Activated CD8-positive, alpha-beta T cell treated with anti-CD3 and anti-CD28 coated beads for 36 hours (primary cell): Measurements from ENCODE around the gene DRAP1. TPM values are rescaled to one million over a fixed set of nuclear protein-coding genes. Genes with fewer than 3 reads are reported as not detected.

Experiments
- ATAC-seq: fragments of 200-7000 bp; cut with Tn5 transposase; one replicate; pipeline ENCODE4 v1.10.0; 2021; ENCODE audit warnings: mild to moderate bottlenecking, moderate library complexity
- CTCF ChIA-PET: fragments of 350-600 bp; sonication (Branson Sonifier 250); formaldehyde crosslinking; loops from one replicate; lab custom pipeline; 2021; ENCODE audit warnings: antibody characterized with exemption; lab: Charles Lee
- POLR2A ChIA-PET: fragments of 350-600 bp; sonication (Branson Sonifier 250); formaldehyde crosslinking; loops from one replicate; lab custom pipeline; 2021; ENCODE audit warnings: antibody characterized with exemption; lab: Charles Lee
- DNase-seq: peaks from one replicate; pipeline ENCODE4 v3.0.0-alpha.2; 2020
- H3K27ac Mint-ChIP-seq: one replicate; pipeline ENCODE4 v1.8.0; 2021; ENCODE audit warnings: mild to moderate bottlenecking, mixed read lengths
- H3K27me3 Mint-ChIP-seq: one replicate; pipeline ENCODE4 v1.8.0; 2021; ENCODE audit warnings: mixed read lengths
- H3K36me3 Mint-ChIP-seq: one replicate; pipeline ENCODE4 v1.8.0; 2021; ENCODE audit warnings: low read depth, mixed read lengths
- H3K4me1 Mint-ChIP-seq: one replicate; pipeline ENCODE4 v1.8.0; 2021; ENCODE audit warnings: low read depth, mixed read lengths
- H3K4me3 Mint-ChIP-seq: one replicate; pipeline ENCODE4 v1.8.0; 2021; ENCODE audit warnings: mild to moderate bottlenecking, moderate library complexity, mixed read lengths
- H3K9me3 Mint-ChIP-seq: one replicate; pipeline ENCODE4 v1.8.0; 2021; ENCODE audit warnings: mixed read lengths
- intact Hi-C: fragments of 100-400 bp; cut with micrococcal nuclease; formaldehyde crosslinking; loops from one replicate; pipeline ENCODE4 v1.10.0; 2022
- total RNA-seq, 2 experiments: library from RNA; stranded (reverse); gene quantifications; one replicate each; pipeline ENCODE4 v1.2.3, GENCODE V29; 2021
- TF ChIP-seq, protein P1 (sequence below): fragments of 200-600 bp; IDR thresholded peaks from one replicate; pipeline ENCODE4 v1.8.0; 2022; ENCODE audit warnings: antibody characterized with exemption, mild to moderate bottlenecking

DRAP1 gene
- total RNA-seq, 2 experiments from 2014 or later = 135 TPM

DNA sequence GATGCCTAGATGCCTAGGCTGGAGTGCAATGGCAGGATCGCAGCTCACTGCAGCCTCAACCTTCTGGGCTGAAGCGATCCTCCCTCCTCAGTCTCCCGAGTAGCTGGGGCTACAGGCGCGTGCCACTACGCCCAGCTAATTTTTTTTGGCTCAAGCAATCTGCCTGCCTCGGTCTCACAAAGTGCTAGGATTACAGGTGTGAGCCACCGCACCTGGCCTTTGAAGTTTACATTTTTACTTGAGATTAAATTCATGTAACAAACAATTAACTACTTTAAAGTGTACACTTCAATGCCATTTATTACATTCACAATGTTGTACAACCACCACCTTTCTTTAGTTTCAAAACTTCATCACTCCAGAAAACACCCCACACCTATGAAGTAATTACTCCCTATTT lies 15.5 kb upstream of the DRAP1 start:
- ATAC-seq (no peak), DNase-seq (no peak)
- Mint-ChIP-seq H3K27ac (no peak overlapping the region), H3K4me3 (no peak overlapping the region), H3K9me3 (no peaks in the 10 kb centered on the region), H3K27me3 (peaks cover 5% of the 10 kb centered on the region), H3K4me1 (peaks cover 11% of the 10 kb centered on the region), H3K36me3 (peaks cover 3% of the 10 kb centered on the region)
- CTCF ChIA-PET = interaction anchor here (4.2 kb wide), 1 partner anchor 15 kb away, joined by 71 read pairs; the partner anchor contains the start of genes CCDC85B and FIBP
- intact Hi-C loops = no loop called here
- POLR2A ChIA-PET = interaction anchor here (28.1 kb wide), 1 partner anchor 44 kb away, joined by 560 read pairs; the partner anchor contains the start of genes CFL1, EFEMP2 and MUS81
- TF ChIP-seq, protein P1, sequence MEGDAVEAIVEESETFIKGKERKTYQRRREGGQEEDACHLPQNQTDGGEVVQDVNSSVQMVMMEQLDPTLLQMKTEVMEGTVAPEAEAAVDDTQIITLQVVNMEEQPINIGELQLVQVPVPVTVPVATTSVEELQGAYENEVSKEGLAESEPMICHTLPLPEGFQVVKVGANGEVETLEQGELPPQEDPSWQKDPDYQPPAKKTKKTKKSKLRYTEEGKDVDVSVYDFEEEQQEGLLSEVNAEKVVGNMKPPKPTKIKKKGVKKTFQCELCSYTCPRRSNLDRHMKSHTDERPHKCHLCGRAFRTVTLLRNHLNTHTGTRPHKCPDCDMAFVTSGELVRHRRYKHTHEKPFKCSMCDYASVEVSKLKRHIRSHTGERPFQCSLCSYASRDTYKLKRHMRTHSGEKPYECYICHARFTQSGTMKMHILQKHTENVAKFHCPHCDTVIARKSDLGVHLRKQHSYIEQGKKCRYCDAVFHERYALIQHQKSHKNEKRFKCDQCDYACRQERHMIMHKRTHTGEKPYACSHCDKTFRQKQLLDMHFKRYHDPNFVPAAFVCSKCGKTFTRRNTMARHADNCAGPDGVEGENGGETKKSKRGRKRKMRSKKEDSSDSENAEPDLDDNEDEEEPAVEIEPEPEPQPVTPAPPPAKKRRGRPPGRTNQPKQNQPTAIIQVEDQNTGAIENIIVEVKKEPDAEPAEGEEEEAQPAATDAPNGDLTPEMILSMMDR = no peak

DNA sequence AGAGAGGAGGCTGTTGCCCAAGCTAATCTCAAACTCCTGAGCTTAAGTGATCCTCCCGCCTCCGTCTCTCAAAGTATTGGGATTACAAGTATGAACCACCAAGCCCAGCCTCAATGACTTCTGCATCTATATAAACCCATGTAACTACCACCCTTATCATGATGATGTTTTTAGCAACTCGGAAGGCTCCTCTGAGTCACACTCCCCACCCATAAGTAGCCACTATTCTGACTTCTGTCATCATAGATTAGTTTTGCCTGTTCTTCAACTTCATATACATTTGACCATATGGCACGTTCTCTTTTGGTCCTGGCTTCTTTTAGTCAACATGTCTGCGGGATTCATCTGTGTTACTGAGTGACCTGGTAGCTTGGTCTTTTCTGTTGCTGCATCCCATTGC lies 12.6 kb upstream of the DRAP1 start:
- no peaks in the 10 kb centered on the region for H3K36me3 Mint-ChIP-seq
- no peak for ATAC-seq
- TF ChIP-seq, protein P1 = no peak
- ChIA-PET CTCF (interaction anchor here (1.2 to 2.0 kb wide), 4 partner anchors 13 to 116 kb away, joined by 3 to 5 read pairs (median 4); no protein-coding TSS in a partner anchor), POLR2A (interaction anchor here (0.8 to 1.9 kb wide), 4 partner anchors 11 to 126 kb away, joined by 3 to 5 read pairs (median 4); partner anchors contain the start of gene AP5B1)
- DNase-seq = no peak
- H3K27ac Mint-ChIP-seq = no peak overlapping the region
- H3K4me1 Mint-ChIP-seq = peaks cover 11% of the 10 kb centered on the region
- H3K9me3 Mint-ChIP-seq = no peaks in the 10 kb centered on the region
- intact Hi-C loops = no loop called here
- peaks cover 9% of the 10 kb centered on the region for H3K27me3 Mint-ChIP-seq
- H3K4me3 Mint-ChIP-seq = no peak overlapping the region

DNA sequence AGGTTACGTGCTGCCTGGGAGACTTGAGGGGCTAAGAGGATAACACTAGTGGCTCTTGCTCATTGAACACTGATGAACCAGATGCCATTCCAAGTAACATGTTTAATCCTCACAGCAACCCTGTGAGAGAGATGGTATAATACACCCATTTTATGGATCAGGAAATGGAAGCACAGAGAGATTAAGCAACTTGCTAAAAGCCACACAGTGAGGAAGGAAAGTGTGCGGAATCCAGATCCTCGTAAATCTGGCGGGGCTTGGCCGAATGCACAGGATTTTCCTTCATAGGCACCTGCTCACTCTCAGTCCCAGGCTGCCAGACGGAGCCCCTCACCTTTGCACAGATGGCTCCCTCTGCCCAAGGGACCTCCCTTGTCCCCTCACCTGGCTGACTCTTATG lies 11.3 kb upstream of the DRAP1 start:
- ChIA-PET POLR2A (interaction anchor here (1.0 to 2.5 kb wide), 3 partner anchors 10 to 62 kb away, joined by 4 to 11 read pairs (median 11); partner anchors contain the start of genes C11orf68 and CCDC85B), CTCF (interaction anchor here (2.0 kb wide), 1 partner anchor 14 kb away, joined by 5 read pairs; no protein-coding TSS in a partner anchor)
- no peaks in the 10 kb centered on the region for H3K36me3 Mint-ChIP-seq
- H3K27ac Mint-ChIP-seq = no peak overlapping the region
- H3K4me3 Mint-ChIP-seq = no peak overlapping the region
- H3K27me3 Mint-ChIP-seq = peaks cover 6% of the 10 kb centered on the region
- H3K4me1 Mint-ChIP-seq = peaks cover 7% of the 10 kb centered on the region
- DNase-seq = no peak
- H3K9me3 Mint-ChIP-seq = no peaks in the 10 kb centered on the region
- intact Hi-C loops = no loop called here
- TF ChIP-seq, protein P1 = no peak
- no peak for ATAC-seq

DNA sequence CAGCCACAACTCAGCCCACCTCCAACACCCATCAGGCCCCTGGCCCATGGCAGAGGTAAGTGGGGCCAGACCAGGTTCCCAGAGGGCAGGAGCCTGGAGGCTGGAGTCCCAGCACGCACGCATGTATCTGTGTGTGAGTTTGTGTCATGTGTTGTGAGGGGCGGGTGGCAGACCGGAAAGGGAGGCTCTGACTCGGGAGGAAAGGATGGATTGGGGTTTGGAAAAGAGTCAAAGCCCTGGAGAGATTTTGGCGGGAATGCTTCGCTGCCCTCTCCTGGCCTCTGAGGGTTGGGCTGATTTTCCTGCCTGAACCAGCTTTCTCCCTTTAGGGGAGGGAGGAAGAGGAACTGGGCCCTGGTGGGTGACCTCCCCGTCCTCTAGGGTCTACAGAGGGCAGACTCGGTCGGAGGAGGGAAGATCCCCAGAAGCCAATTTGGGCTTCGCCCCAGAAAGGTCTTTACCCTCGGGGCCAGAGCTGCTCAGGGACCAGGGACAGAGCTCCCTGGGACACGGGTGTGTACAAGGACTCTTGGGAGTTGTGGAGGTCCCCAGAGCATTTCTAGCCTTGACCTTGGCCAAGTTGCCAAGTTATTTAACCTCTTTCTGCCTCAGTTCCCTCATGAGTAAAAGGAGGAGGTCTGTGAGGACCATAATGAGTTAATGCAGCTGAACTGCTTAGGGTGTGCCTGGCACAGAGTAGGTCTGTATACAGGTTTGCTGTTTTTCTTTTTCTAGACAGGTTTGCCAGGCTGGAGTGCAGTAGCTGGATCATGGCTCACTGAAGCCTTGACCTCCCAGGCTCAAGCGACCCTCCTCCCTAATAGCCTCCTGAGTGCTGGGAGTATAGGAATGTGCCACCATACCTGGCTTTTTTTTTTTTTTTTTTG lies 7.3 kb upstream of the DRAP1 start:
- ATAC-seq (no peak), DNase-seq (no peak)
- H3K4me3 Mint-ChIP-seq = no peak overlapping the region
- no peaks in the 10 kb centered on the region for H3K9me3 Mint-ChIP-seq
- H3K27ac Mint-ChIP-seq = no peak overlapping the region
- H3K27me3 Mint-ChIP-seq = peaks cover 4% of the 10 kb centered on the region
- TF ChIP-seq, protein P1 = no peak
- H3K4me1 Mint-ChIP-seq = peaks cover 20% of the 10 kb centered on the region
- POLR2A ChIA-PET = interaction anchor here (0.9 to 2.5 kb wide), 2 partner anchors 11 to 18 kb away, joined by 3 to 12 read pairs; partner anchors contain the start of gene FOSL1
- CTCF ChIA-PET = interaction anchor here (1.2 to 1.5 kb wide), 2 partner anchors 11 to 27 kb away, joined by 3 read pairs; no protein-coding TSS in a partner anchor
- H3K36me3 Mint-ChIP-seq = peaks cover 4% of the 10 kb centered on the region
- intact Hi-C loops = no loop called here
